Esophagus squamous epithelium (tissue), 4 donors: ENCODE results near the gene MRPS27.

Experiments used
- CTCF ChIP-seq, 6 experiments: fragments of 450-650 bp in 4 of 6; fragments of 200-600 bp in 2 of 6; sonication (generic) in 2 of 6; IDR thresholded peaks; one replicate each; pipeline ENCODE4 v1.5.1; 2016 to 2019; ENCODE audit warnings: antibody characterized with exemption in 6 of 6, mild to moderate bottlenecking in 4 of 6, moderate library complexity in 4 of 6
- POLR2A ChIP-seq, 4 donors: fragments of 450-650 bp; IDR thresholded peaks; one replicate each; pipeline ENCODE4 v1.6.1; 2017; ENCODE audit warnings: antibody characterized with exemption in 4 of 4, mild to moderate bottlenecking in 4 of 4, moderate library complexity in 3 of 4

DNA sequence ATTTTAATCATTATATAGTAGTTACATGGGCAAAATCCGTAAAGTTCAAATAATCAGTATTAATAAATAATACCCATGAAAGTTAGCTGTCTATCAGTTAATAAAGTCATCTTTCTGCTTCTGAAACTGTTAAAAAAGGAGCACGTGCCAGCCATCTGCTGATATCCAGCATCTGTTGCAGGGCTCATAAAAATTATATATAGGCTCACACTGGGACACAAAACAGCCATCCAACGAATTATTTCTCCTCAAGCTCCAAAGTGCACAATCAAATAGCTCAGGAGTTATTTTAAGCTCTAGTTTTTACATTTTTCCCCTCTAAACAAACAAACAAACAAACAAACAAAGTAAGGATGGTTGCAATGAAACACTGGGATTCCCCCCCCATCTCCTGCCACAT, 48.3 kb downstream of the MRPS27 start:
- TF ChIP-seq CTCF (IDR thresholded peaks at IDR 0.05) (no peak), POLR2A (IDR thresholded peaks at IDR 0.05) (no peak)
